Mucosa of descending colon (tissue), 3 donors: ENCODE results near the gene ARIH2. TPM values are rescaled to one million over a fixed set of nuclear protein-coding genes. Genes with fewer than 3 reads are reported as not detected.

Experiments
- ATAC-seq: fragments of 200-7000 bp; cut with Tn5 transposase; one replicate; pipeline ENCODE4 v1.9.1; 2020; ENCODE audit warnings: mild to moderate bottlenecking, moderate library complexity
- DNase-seq, 3 donors: peaks; one replicate each; pipeline ENCODE4 v3.0.0-alpha.2; 2020
- H3K36me3 ChIP-seq: fragments of 200-600 bp; one replicate; pipeline ENCODE4 v1.8.0; 2021; ENCODE audit warnings: low read depth, mild to moderate bottlenecking
- H3K4me1 ChIP-seq: fragments of 200-600 bp; one replicate; pipeline ENCODE4 v1.8.0; 2021; ENCODE audit warnings: low read depth, mild to moderate bottlenecking
- H3K4me3 ChIP-seq: fragments of 200-600 bp; one replicate; pipeline ENCODE4 v1.8.0; 2021; ENCODE audit warnings: mild to moderate bottlenecking
- H3K9me3 ChIP-seq: fragments of 200-600 bp; one replicate; pipeline ENCODE4 v1.8.0; 2021; ENCODE audit warnings: mild to moderate bottlenecking
- intact Hi-C, 2 donors: fragments of 100-400 bp; cut with DNase I in 1 of 2; cut with micrococcal nuclease in 1 of 2; formaldehyde crosslinking; loops; one replicate each; pipeline versions ENCODE4 v1.11.0 to v1.11.1; 2022; cut with DNase I, micrococcal nuclease
- total RNA-seq, 3 donors: library from RNA; stranded (reverse); fragmentation: NEBNext Ultra II Directional in 2 of 3; extraction: Animal tissue kit (Norgen Biotek cat#: 25700) in 2 of 3; gene quantifications; one replicate each; pipeline versions ENCODE4 v1.2.1 to v1.2.4, GENCODE V29; 2021 to 2023
- TF ChIP-seq, protein P1 (sequence below): fragments of 200-600 bp; IDR thresholded peaks from one replicate; pipeline ENCODE4 v1.8.0; 2022; ENCODE audit warnings: antibody characterized with exemption, mild to moderate bottlenecking
- donor health status: DM: no; HTN: no; CAD: no; lungs with moderate emphysema.
- donor health status: DM: no; HTN: no; CAD: no.
- donor health status: DM: no; HTN: yes; CAD: no.

ARIH2 gene
- total RNA-seq, 3 donors from 2014 or later = 73.3 to 109 (median 82.1) TPM

DNA sequence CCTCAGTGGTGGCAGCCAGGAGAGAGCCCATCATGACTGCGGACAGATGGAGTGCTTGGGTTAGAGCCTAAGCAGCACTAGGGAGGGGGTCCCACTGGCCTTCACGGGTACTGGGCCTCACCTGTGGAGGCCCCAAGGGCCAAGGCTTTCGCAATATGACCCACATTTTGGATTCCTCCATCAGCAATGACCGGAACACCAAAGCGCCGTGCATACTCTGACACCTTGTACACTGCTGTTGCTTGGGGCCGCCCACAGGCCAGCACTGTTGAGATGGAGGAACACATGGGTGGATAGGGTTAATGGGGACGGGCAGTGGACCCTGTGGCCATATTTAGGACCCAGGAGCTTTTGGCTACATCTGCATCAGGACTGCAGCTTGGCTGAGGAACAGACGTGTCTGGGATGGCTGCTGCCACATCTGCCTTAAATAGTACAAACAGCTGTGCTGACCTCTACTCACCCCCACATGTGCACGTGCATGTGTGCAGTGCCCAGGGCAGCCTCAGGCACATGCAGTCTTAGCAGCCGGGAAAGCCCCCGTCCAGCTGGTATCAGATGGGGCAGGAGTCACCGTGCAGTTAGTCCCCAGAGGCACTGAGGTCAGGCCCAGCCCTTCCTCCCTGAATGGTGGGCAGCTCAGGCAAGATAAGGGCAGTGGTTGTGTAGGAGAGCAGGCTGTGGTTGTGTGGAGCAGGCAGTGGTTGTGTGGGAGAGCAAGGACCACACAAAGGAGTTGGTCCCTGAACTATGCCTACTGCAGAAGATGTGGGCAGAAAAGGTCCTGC is 106.6 kb downstream of the ARIH2 start:
- peaks cover 32% of the 10 kb centered on the region for H3K4me1 ChIP-seq
- no peak overlapping the region for H3K4me3 ChIP-seq
- TF ChIP-seq, protein P1, sequence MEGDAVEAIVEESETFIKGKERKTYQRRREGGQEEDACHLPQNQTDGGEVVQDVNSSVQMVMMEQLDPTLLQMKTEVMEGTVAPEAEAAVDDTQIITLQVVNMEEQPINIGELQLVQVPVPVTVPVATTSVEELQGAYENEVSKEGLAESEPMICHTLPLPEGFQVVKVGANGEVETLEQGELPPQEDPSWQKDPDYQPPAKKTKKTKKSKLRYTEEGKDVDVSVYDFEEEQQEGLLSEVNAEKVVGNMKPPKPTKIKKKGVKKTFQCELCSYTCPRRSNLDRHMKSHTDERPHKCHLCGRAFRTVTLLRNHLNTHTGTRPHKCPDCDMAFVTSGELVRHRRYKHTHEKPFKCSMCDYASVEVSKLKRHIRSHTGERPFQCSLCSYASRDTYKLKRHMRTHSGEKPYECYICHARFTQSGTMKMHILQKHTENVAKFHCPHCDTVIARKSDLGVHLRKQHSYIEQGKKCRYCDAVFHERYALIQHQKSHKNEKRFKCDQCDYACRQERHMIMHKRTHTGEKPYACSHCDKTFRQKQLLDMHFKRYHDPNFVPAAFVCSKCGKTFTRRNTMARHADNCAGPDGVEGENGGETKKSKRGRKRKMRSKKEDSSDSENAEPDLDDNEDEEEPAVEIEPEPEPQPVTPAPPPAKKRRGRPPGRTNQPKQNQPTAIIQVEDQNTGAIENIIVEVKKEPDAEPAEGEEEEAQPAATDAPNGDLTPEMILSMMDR = no peak
- peaks cover 8% of the 10 kb centered on the region for H3K36me3 ChIP-seq
- DNase-seq (peak in 2 of 3 donors; percentile 8 to 34), ATAC-seq (no peak)
- intact Hi-C loops = no loop called here
- H3K9me3 ChIP-seq = no peaks in the 10 kb centered on the region

DNA sequence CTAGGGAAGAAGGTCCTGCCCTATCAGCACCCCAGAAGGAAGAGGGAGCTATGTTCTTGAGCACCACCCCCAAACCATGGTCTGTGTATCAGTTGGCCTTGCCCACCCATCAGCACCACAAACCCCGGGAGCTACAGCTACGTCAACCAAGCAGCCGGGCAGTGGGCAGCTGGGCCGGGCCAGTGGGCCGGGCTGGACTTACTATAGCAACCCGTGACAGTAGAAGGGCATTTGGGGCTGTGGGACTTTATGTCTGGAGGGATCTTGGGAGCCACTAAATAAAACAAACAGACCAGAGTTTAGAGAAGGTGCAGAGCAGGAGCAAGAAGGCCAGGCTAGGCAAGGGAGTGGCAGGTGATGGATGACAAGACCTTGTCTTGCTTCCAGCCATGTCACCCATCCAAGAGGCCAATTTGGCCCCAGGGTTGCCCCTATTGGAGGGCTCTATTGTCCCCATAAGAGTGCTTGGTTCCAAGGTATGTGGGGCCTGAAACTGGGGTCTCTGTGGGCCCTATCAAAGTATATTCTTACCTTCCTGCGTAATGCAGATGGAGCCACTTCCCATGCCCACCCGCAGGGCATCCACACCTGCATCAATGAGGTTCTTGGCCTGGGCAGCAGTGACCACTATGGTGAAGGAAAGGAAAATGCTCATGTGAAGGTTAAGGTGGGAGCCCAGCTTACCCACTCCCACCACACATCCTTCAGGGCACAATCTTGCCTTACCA is 107.3 kb downstream of the ARIH2 start:
- DNase-seq = peak in 1 of 3 donors; percentile 27
- TF ChIP-seq, protein P1 = no peak
- ATAC-seq = no peak
- Histone ChIP-seq H3K9me3 (no peaks in the 10 kb centered on the region), H3K4me3 (no peak overlapping the region), H3K4me1 (peaks cover 28% of the 10 kb centered on the region), H3K36me3 (peaks cover 8% of the 10 kb centered on the region)
- intact Hi-C loops = no loop called here

DNA sequence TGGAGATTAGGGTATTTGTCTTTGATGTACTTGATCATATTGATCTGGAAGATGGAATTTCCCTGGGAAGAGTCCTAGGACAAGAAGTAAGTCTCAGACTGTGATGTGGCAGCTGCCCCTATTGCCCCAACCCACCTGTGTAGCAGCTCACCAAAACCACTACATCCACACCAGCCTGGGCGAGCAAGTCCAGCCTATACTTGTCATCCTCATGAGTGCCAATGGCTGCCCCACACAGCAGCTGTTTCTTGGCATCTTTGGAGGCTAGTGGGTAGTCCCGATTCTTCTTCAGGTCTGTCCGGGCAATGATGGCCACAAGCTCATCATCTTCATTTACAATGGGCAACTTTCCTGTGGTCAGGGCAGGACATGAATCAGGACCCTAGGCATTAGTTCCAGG is 107.9 kb downstream of the ARIH2 start:
- ATAC-seq (no peak), DNase-seq (no peak)
- H3K36me3 ChIP-seq = peaks cover 8% of the 10 kb centered on the region
- TF ChIP-seq, protein P1 = no peak
- no peak overlapping the region for H3K4me3 ChIP-seq
- H3K9me3 ChIP-seq = no peaks in the 10 kb centered on the region
- intact Hi-C loops = no loop called here
- H3K4me1 ChIP-seq = peaks cover 28% of the 10 kb centered on the region

DNA sequence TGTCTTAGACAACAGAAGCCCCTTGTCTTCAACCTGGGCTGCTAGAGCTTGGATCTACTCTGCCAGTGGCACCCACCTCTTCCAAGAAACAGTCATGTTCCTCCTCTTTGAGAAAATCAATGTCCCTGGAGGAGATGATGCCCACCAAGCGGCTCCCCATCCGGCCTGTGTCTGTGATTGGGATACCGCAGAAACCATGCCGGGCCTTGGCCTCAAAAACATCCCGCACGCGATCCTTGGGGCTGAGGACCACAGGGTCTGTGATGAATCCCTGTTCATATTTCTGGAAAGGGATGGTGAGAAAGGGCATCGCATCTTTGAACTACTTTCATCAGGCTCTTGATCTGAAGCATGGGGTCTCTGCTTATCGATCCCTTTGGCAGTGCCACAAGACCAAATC is 109.0 kb downstream of the ARIH2 start:
- ATAC-seq (no peak), DNase-seq (peak in 1 of 3 donors; percentile 28)
- Histone ChIP-seq H3K4me3 (no peak overlapping the region), H3K9me3 (no peaks in the 10 kb centered on the region), H3K4me1 (peaks cover 26% of the 10 kb centered on the region), H3K36me3 (peaks cover 8% of the 10 kb centered on the region)
- intact Hi-C loops = no loop called here
- TF ChIP-seq, protein P1 = no peak

DNA sequence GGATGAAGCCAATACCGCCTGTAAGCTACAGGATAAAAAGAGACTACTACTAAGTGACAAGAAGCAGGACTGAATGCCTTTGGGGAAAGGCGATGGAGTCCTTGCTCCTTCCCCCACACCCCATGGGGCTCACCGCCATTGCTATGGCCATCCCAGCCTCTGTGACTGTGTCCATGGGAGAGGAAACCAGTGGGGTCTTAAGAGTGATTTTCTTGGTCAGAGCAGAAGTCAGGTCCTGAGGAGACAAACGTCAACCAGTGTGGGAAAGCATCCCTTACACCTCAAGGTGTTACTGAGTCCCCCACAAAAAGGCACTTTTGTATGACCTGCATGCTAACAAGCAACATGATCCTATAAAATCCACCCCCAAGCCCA is 109.6 kb downstream of the ARIH2 start:
- Histone ChIP-seq H3K36me3 (peaks cover 8% of the 10 kb centered on the region), H3K4me1 (peaks cover 20% of the 10 kb centered on the region), H3K4me3 (no peak overlapping the region), H3K9me3 (no peaks in the 10 kb centered on the region)
- DNase-seq (peak in 1 of 3 donors; percentile 8), ATAC-seq (no peak)
- intact Hi-C loops = no loop called here
- TF ChIP-seq, protein P1 = no peak
